ENCODE measurements around the gene C5orf47. TPM values are rescaled to one million over a fixed set of nuclear protein-coding genes. Genes with fewer than 3 reads are reported as not detected.
"Not testable (repeated sequence)": the region's sequence is repeated elsewhere in the genome, so short reads cannot be mapped to it uniquely, and the experiment has no call there.

The C5orf47 gene
- total and polyA plus RNA-seq, 2 of the 4 experiments (the other 2 are of a cell fraction) = not detected

DNA sequence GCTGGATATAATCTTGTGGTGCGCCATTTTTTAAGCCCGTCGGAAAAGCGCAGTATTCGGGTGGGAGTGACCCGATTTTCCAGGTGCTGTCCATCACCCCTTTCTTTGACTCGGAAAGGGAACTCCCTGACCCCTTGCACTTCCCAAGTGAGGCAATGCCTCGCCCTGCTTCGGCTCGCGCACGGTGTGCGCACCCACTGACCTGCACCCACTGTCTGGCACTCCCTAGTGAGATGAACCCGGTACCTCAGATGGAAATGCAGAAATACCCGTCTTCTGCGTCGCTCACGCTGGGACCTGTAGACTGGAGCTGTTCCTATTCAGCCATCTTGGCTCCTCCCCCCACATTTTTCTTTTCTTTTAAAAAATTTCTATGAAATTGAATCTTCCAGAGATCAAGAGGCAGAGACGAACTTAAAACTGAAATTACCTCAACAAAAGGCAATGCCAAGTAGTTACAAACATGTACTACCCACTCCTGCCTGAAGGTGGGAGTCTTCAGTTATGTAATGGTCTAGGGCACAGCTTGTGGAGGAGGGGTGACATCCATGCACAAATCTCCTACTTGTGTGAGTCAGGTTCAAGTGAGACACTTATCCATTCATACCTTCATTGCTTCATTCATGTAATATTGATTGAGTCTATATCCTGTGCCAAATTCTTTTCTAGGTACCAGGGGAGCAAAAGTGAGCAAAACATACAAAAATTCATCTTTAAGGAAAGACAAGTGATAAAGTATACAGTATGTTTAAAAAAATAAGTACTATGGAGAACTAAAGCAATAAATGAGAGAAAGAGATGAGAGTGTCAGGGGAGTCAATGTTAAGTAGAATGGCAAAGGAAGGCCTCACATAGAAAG is 31.3 kb downstream of the C5orf47 start:
- H4K91ac ChIP-seq (ENCODE audit: insufficient read depth, low read depth, low read length); H3K18ac ChIP-seq (ENCODE audit: low read depth, low read length); H4K20me1 ChIP-seq (ENCODE audit: insufficient read depth, low read length); H4K8ac ChIP-seq (ENCODE audit: low read depth in 2 of 2, low read length in 2 of 2); H2AFZ ChIP-seq (replicated peaks; ENCODE audit: low read length, poor library complexity); H3K56ac ChIP-seq (ENCODE audit: extremely low read depth, insufficient read depth, low read length); POLR2A ChIA-PET (ENCODE audit: unreplicated experiment); H3K4me2 ChIP-seq (ENCODE audit: low read depth, low read length); H3K23ac ChIP-seq (ENCODE audit: low read depth, low read length); H2AK5ac ChIP-seq (ENCODE audit: low read depth, low read length); H2AK9ac ChIP-seq (replicated peaks; ENCODE audit: low read depth, low read length, poor library complexity); H3K9ac ChIP-seq (ENCODE audit: low read depth, low read length); H2BK5ac ChIP-seq (ENCODE audit: low read depth, low read length, poor library complexity, severe bottlenecking); H2BK20ac ChIP-seq (ENCODE audit: low read depth, low read length); in situ Hi-C loops (cut with MboI; ENCODE audit: low sequenced_read_pairs); dilution Hi-C loops (cut with HindIII; ENCODE audit: low sequenced_read_pairs, unreplicated experiment); H3K4me3 ChIP-seq (ENCODE audit: insufficient read depth, low read depth, low read length); CTCF ChIA-PET; H3K27me3 ChIP-seq (ENCODE audit: control insufficient read depth, insufficient read depth, low read length); H3K9me1 ChIP-seq (ENCODE audit: insufficient read depth, low read length); H3K9me3 ChIP-seq (ENCODE audit: control insufficient read depth, insufficient read depth, low read length); H3K79me1 ChIP-seq (ENCODE audit: low read depth in 1 of 2, low read length in 2 of 2); H3K14ac ChIP-seq (replicated peaks; ENCODE audit: low read depth, low read length); intact Hi-C loops (cut with micrococcal nuclease); H3K4ac ChIP-seq (ENCODE audit: low read depth, low read length); H3K27ac ChIP-seq (ENCODE audit: insufficient read depth, low read length); H4K5ac ChIP-seq (ENCODE audit: low read depth, low read length); BruUV-seq (replicated peaks); H3K36me3 ChIP-seq (ENCODE audit: control insufficient read depth, insufficient read depth, low read length); H2BK120ac ChIP-seq (ENCODE audit: low read depth, low read length); H3K4me1 ChIP-seq (ENCODE audit: control insufficient read depth, insufficient read depth, low read length); H2BK15ac ChIP-seq (ENCODE audit: low read depth, low read length): not testable (repeated sequence)
- peak; percentile 47 for DNase-seq
- peak; percentile 59; the same call in 1 of the 2 replicates for ATAC-seq (ENCODE audit: low read depth)
- WGBS, 2 experiments (ENCODE audit: extremely low coverage in 2 of 2, insufficient read length in 1 of 2) = no CpG with 5 or more reads among the region's 19 CpGs
- TF ChIP-seq, protein P1, sequence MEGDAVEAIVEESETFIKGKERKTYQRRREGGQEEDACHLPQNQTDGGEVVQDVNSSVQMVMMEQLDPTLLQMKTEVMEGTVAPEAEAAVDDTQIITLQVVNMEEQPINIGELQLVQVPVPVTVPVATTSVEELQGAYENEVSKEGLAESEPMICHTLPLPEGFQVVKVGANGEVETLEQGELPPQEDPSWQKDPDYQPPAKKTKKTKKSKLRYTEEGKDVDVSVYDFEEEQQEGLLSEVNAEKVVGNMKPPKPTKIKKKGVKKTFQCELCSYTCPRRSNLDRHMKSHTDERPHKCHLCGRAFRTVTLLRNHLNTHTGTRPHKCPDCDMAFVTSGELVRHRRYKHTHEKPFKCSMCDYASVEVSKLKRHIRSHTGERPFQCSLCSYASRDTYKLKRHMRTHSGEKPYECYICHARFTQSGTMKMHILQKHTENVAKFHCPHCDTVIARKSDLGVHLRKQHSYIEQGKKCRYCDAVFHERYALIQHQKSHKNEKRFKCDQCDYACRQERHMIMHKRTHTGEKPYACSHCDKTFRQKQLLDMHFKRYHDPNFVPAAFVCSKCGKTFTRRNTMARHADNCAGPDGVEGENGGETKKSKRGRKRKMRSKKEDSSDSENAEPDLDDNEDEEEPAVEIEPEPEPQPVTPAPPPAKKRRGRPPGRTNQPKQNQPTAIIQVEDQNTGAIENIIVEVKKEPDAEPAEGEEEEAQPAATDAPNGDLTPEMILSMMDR (conservative IDR thresholded peaks at IDR 0.05; ENCODE audit: low read depth, low read length) = peak; percentile 41
- TF ChIP-seq RAD21 (IDR thresholded peaks at IDR 0.05; ENCODE audit: low read length) = peak; percentile 33; the same call in 1 of the 2 replicates

All from IMR-90 (cell line).